SK-N-SH treated with all-trans-retinoic acid at 6 μM for 48 hours (cell line): ENCODE data around the gene TMEM192.

ENCODE experiments used
- OSR1 ChIP-seq: fragments of 250-450 bp; sonication (Bioruptor Pico); IDR thresholded peaks from 2 replicates; pipeline ENCODE4 v1.8.0; 2022; ENCODE audit warnings: moderate library complexity, mild to moderate bottlenecking, inconsistent platforms
- TCF4 ChIP-seq: fragments of 250-450 bp; sonication (Bioruptor Pico); IDR thresholded peaks from 2 replicates; pipeline ENCODE4 v1.8.0; 2021; ENCODE audit warnings: mild to moderate bottlenecking, moderate library complexity, borderline replicate concordance
- TOX ChIP-seq: fragments of 250-450 bp; sonication (Bioruptor Pico); IDR thresholded peaks from 2 replicates; pipeline ENCODE4 v1.8.0; 2021; ENCODE audit warnings: mild to moderate bottlenecking, moderate library complexity, borderline replicate concordance
- ZNF70 ChIP-seq: fragments of 450-650 bp; formaldehyde crosslinking; IDR thresholded peaks from 2 replicates; pipeline ENCODE4 v1.5.0; 2020; ENCODE audit warnings: mild to moderate bottlenecking, moderate library complexity
- TF ChIP-seq, protein P1 (sequence below): fragments of 250-450 bp; sonication (Bioruptor Pico); IDR thresholded peaks from 2 replicates; pipeline ENCODE4 v1.5.1; 2020; ENCODE audit warnings: low read depth, mild to moderate bottlenecking, moderate library complexity
- TF ChIP-seq, protein P2 (sequence below): fragments of 250-450 bp; sonication (Bioruptor Pico); IDR thresholded peaks from 2 replicates; pipeline ENCODE4 v1.8.0; 2021; ENCODE audit warnings: low read depth, mild to moderate bottlenecking, moderate library complexity, borderline replicate concordance
- TF ChIP-seq, protein P3 (sequence below): fragments of 250-450 bp; sonication (Bioruptor Pico); IDR thresholded peaks from 2 replicates; pipeline ENCODE4 v1.5.1; 2021; ENCODE audit warnings: mild to moderate bottlenecking, moderate library complexity
- TF ChIP-seq, protein P4 (sequence below): fragments of 250-450 bp; sonication (Bioruptor Pico); IDR thresholded peaks from 2 replicates; pipeline ENCODE4 v1.8.0; 2020; ENCODE audit warnings: mild to moderate bottlenecking, moderate library complexity, borderline replicate concordance
- TF ChIP-seq, protein P5 (sequence below): fragments of 250-450 bp; sonication (Bioruptor Pico); IDR thresholded peaks from 2 replicates; pipeline ENCODE4 v1.5.0; 2020; ENCODE audit warnings: mild to moderate bottlenecking, moderate library complexity

DNA sequence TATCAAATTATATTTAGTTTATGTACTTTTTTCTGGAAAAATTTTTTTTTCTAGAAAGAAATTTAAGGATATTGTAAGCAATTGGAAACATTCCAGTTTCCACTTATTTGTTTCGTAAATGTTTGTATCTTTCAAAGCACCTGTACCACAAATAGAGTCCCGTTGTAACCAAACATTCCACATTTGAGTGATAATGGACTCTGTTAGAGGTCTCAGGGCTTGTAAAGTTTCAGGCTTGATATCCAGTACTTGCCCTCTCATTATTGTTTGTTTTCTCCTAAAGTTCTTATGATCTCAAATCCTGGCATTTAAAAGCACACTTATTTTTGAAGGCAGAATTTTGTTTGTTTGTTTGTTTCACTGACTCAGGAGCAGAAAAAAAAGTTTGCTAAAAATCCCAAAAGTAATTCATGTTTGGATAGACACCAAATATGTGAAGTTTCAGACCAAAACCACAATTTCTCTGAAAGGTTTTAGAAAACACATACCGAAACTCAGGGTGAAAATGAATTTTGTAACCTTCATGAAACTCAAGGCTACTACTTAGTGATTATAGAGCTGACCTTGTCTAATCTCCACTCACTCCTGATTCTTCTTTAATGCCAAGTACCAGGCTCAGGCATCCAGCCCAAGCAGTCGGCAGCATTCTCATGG lies 5.7 kb upstream of the TMEM192 start:
- TF ChIP-seq TOX (CRISPR knock-in tag) (no peak), OSR1 (CRISPR knock-in tag) (no peak), ZNF70 (no peak), TCF4 (CRISPR knock-in tag) (no peak)
- TF ChIP-seq, protein P1, sequence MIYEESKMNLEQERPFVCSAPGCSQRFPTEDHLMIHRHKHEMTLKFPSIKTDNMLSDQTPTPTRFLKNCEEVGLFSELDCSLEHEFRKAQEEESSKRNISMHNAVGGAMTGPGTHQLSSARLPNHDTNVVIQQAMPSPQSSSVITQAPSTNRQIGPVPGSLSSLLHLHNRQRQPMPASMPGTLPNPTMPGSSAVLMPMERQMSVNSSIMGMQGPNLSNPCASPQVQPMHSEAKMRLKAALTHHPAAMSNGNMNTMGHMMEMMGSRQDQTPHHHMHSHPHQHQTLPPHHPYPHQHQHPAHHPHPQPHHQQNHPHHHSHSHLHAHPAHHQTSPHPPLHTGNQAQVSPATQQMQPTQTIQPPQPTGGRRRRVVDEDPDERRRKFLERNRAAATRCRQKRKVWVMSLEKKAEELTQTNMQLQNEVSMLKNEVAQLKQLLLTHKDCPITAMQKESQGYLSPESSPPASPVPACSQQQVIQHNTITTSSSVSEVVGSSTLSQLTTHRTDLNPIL, result no peak
- TF ChIP-seq, protein P2, sequence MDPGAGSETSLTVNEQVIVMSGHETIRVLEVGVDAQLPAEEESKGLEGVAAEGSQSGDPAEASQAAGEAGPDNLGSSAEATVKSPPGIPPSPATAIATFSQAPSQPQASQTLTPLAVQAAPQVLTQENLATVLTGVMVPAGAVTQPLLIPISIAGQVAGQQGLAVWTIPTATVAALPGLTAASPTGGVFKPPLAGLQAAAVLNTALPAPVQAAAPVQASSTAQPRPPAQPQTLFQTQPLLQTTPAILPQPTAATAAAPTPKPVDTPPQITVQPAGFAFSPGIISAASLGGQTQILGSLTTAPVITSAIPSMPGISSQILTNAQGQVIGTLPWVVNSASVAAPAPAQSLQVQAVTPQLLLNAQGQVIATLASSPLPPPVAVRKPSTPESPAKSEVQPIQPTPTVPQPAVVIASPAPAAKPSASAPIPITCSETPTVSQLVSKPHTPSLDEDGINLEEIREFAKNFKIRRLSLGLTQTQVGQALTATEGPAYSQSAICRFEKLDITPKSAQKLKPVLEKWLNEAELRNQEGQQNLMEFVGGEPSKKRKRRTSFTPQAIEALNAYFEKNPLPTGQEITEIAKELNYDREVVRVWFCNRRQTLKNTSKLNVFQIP (CRISPR knock-in tag), result no peak
- TF ChIP-seq, protein P3, sequence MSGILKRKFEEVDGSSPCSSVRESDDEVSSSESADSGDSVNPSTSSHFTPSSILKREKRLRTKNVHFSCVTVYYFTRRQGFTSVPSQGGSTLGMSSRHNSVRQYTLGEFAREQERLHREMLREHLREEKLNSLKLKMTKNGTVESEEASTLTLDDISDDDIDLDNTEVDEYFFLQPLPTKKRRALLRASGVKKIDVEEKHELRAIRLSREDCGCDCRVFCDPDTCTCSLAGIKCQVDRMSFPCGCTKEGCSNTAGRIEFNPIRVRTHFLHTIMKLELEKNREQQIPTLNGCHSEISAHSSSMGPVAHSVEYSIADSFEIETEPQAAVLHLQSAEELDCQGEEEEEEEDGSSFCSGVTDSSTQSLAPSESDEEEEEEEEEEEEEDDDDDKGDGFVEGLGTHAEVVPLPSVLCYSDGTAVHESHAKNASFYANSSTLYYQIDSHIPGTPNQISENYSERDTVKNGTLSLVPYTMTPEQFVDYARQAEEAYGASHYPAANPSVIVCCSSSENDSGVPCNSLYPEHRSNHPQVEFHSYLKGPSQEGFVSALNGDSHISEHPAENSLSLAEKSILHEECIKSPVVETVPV, result no peak
- TF ChIP-seq, protein P4, sequence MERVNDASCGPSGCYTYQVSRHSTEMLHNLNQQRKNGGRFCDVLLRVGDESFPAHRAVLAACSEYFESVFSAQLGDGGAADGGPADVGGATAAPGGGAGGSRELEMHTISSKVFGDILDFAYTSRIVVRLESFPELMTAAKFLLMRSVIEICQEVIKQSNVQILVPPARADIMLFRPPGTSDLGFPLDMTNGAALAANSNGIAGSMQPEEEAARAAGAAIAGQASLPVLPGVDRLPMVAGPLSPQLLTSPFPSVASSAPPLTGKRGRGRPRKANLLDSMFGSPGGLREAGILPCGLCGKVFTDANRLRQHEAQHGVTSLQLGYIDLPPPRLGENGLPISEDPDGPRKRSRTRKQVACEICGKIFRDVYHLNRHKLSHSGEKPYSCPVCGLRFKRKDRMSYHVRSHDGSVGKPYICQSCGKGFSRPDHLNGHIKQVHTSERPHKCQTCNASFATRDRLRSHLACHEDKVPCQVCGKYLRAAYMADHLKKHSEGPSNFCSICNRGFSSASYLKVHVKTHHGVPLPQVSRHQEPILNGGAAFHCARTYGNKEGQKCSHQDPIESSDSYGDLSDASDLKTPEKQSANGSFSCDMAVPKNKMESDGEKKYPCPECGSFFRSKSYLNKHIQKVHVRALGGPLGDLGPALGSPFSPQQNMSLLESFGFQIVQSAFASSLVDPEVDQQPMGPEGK, result no peak
- TF ChIP-seq, protein P5, sequence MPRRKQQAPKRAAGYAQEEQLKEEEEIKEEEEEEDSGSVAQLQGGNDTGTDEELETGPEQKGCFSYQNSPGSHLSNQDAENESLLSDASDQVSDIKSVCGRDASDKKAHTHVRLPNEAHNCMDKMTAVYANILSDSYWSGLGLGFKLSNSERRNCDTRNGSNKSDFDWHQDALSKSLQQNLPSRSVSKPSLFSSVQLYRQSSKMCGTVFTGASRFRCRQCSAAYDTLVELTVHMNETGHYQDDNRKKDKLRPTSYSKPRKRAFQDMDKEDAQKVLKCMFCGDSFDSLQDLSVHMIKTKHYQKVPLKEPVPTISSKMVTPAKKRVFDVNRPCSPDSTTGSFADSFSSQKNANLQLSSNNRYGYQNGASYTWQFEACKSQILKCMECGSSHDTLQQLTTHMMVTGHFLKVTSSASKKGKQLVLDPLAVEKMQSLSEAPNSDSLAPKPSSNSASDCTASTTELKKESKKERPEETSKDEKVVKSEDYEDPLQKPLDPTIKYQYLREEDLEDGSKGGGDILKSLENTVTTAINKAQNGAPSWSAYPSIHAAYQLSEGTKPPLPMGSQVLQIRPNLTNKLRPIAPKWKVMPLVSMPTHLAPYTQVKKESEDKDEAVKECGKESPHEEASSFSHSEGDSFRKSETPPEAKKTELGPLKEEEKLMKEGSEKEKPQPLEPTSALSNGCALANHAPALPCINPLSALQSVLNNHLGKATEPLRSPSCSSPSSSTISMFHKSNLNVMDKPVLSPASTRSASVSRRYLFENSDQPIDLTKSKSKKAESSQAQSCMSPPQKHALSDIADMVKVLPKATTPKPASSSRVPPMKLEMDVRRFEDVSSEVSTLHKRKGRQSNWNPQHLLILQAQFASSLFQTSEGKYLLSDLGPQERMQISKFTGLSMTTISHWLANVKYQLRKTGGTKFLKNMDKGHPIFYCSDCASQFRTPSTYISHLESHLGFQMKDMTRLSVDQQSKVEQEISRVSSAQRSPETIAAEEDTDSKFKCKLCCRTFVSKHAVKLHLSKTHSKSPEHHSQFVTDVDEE (CRISPR knock-in tag), result no peak
